SJCRH30 (cell line): ENCODE results near the gene SH3BGRL2. TPM values are rescaled to one million over a fixed set of nuclear protein-coding genes. Genes with fewer than 3 reads are reported as not detected.
"Not testable (repeated sequence)": the region's sequence is repeated elsewhere in the genome, so short reads cannot be mapped to it uniquely, and the experiment has no call there.

Experiments
- DNase-seq, 2 experiments: peaks; one replicate each; pipeline ENCODE4 v3.0.0-alpha.2; 2015 to 2020
- H3K27ac ChIP-seq: fragments of 250-450 bp; sonication (Bioruptor Pico); 2 replicates; pipeline ENCODE4 v1.5.1; 2020; ENCODE audit warnings: mild to moderate bottlenecking, moderate library complexity
- H3K27me3 ChIP-seq: fragments of 250-450 bp; sonication (Bioruptor Pico); 2 replicates; pipeline ENCODE4 v1.5.1; 2020; ENCODE audit warnings: mild to moderate bottlenecking, moderate library complexity
- H3K36me3 ChIP-seq: fragments of 250-450 bp; sonication (Bioruptor Pico); 2 replicates; pipeline ENCODE4 v1.5.1; 2020; ENCODE audit warnings: mild to moderate bottlenecking, moderate library complexity
- H3K4me1 ChIP-seq: fragments of 250-450 bp; sonication (Bioruptor Pico); 2 replicates; pipeline ENCODE4 v1.5.1; 2020; ENCODE audit warnings: mild to moderate bottlenecking, moderate library complexity
- H3K4me3 ChIP-seq: fragments of 250-450 bp; sonication (Bioruptor Pico); 2 replicates; pipeline ENCODE4 v1.5.1; 2020; ENCODE audit warnings: mild to moderate bottlenecking, moderate library complexity
- H3K9me3 ChIP-seq: fragments of 250-450 bp; sonication (Bioruptor Pico); replicated peaks from 2 replicates; pipeline ENCODE4 v1.5.1; 2020; ENCODE audit warnings: mild to moderate bottlenecking, moderate library complexity
- total RNA-seq: library from RNA; depleted of rRNA; stranded (reverse); fragments of >200 nt; shearing (Covaris generic); gene quantifications from 2 replicates; pipeline ENCODE4 v1.2.3, GENCODE V29; 2014

The SH3BGRL2 gene
- total RNA-seq, 1 experiment from 2014 or later = 9.0 TPM

- H3K9me3 ChIP-seq = no peaks in the 10 kb centered on the region
- DNase-seq = no peak
- H3K27me3 ChIP-seq = no peaks in the 10 kb centered on the region
- H3K27ac ChIP-seq = no peak overlapping the region
- H3K4me1 ChIP-seq = no peaks in the 10 kb centered on the region
- no peaks in the 10 kb centered on the region for H3K36me3 ChIP-seq
- no peak overlapping the region for H3K4me3 ChIP-seq
These were observed 81.0 kb downstream of the SH3BGRL2 start for GRCh38 chr6:79712144-79712543.

DNA sequence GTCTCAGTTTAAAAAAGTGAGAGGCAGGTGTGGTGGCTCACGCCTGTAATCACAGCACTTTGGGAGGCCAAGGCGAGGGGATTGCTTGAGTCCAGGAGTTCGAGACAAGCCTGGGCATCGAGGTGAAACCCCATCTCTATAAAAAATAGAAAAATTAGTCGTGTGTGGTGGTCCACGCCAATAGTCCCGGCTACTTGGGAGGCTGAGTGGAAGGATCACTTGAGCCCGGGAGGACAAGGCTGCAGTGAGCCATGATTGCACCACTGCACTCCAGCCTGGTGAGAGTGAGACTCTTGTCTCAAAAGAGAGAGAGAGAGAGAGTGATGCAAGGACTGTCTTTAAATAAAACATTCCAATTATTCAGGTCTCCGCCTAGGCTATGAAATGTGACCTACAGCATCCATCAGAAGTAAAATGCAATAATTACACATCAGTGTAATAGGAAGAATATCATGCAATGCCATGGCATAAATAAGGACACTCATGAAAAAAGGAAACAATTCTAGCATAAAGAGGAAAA lies 81.5 kb downstream of the SH3BGRL2 start:
- H3K27ac ChIP-seq = no peak overlapping the region
- no peaks in the 10 kb centered on the region for H3K36me3 ChIP-seq
- no peak for DNase-seq
- no peaks in the 10 kb centered on the region for H3K9me3 ChIP-seq
- H3K27me3 ChIP-seq = no peaks in the 10 kb centered on the region
- no peaks in the 10 kb centered on the region for H3K4me1 ChIP-seq
- H3K4me3 ChIP-seq = no peak overlapping the region

GRCh38 chr6:79713701-79714322 lies 82.7 kb downstream of the SH3BGRL2 start:
- H3K4me1 ChIP-seq = no peaks in the 10 kb centered on the region
- no peaks in the 10 kb centered on the region for H3K36me3 ChIP-seq
- no peaks in the 10 kb centered on the region for H3K27me3 ChIP-seq
- H3K4me3 ChIP-seq = no peak overlapping the region
- DNase-seq = peak; percentile 52 to 78
- no peak overlapping the region for H3K27ac ChIP-seq
- H3K9me3 ChIP-seq = no peaks in the 10 kb centered on the region

GRCh38 chr6:79717989-79718388 lies 86.9 kb downstream of the SH3BGRL2 start:
- DNase-seq = no peak
- H3K4me3 ChIP-seq = no peak overlapping the region
- H3K27me3 ChIP-seq = no peaks in the 10 kb centered on the region
- no peak overlapping the region for H3K27ac ChIP-seq
- H3K4me1 ChIP-seq = no peaks in the 10 kb centered on the region
- H3K9me3 ChIP-seq = no peaks in the 10 kb centered on the region
- H3K36me3 ChIP-seq = no peaks in the 10 kb centered on the region

GRCh38 chr6:79718509-79719247 lies 87.5 kb downstream of the SH3BGRL2 start:
- Histone ChIP-seq H3K4me3 (no peak overlapping the region), H3K27me3 (no peaks in the 10 kb centered on the region), H3K4me1 (no peaks in the 10 kb centered on the region), H3K27ac (no peak overlapping the region), H3K36me3 (no peaks in the 10 kb centered on the region), H3K9me3 (no peaks in the 10 kb centered on the region)
- DNase-seq = no peak

- Histone ChIP-seq H3K4me3 (no peak overlapping the region), H3K27me3 (no peaks in the 10 kb centered on the region), H3K9me3 (no peaks in the 10 kb centered on the region), H3K4me1 (no peaks in the 10 kb centered on the region), H3K36me3 (no peaks in the 10 kb centered on the region), H3K27ac (no peak overlapping the region)
- peak in 1 of 2 experiments; percentile 7 for DNase-seq
These were observed 88.3 kb downstream of the SH3BGRL2 start for GRCh38 chr6:79719248-79719960.

GRCh38 chr6:79724816-79725215 lies 93.7 kb downstream of the SH3BGRL2 start:
- no peak overlapping the region for H3K4me3 ChIP-seq
- no peak overlapping the region for H3K27ac ChIP-seq
- no peaks in the 10 kb centered on the region for H3K36me3 ChIP-seq
- H3K4me1 ChIP-seq = no peaks in the 10 kb centered on the region
- H3K9me3 ChIP-seq = no peaks in the 10 kb centered on the region
- no peak for DNase-seq
- no peaks in the 10 kb centered on the region for H3K27me3 ChIP-seq

DNA sequence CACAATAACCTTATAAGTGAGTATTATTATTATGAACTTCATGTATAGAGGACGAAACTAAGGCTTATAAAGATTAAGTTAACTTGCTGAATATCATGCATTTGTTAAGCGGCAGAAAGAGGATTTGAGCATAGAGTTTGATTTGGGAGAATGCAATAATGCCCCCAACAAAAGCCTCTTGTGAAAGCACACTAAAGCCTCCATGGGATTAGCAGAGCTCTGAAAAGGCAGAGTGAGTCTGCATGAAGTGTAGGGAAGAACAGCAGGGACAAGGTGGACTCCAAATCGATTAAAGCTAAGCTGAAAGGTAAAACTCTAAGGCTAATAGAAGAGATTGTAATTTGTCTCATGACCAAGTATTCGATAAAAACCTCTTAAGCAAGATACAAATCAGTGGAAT lies 100.3 kb downstream of the SH3BGRL2 start:
- Histone ChIP-seq H3K4me1 (no peaks in the 10 kb centered on the region), H3K4me3 (no peak overlapping the region), H3K27me3 (no peaks in the 10 kb centered on the region), H3K27ac (no peak overlapping the region), H3K9me3 (no peaks in the 10 kb centered on the region), H3K36me3 (no peaks in the 10 kb centered on the region)
- DNase-seq = no peak

GRCh38 chr6:79733388-79733787 lies 102.3 kb downstream of the SH3BGRL2 start:
- H3K27ac ChIP-seq = no peak overlapping the region
- H3K9me3 ChIP-seq = no peaks in the 10 kb centered on the region
- no peaks in the 10 kb centered on the region for H3K4me1 ChIP-seq
- H3K27me3 ChIP-seq = no peaks in the 10 kb centered on the region
- H3K4me3 ChIP-seq = no peak overlapping the region
- DNase-seq = no peak
- no peaks in the 10 kb centered on the region for H3K36me3 ChIP-seq

DNA sequence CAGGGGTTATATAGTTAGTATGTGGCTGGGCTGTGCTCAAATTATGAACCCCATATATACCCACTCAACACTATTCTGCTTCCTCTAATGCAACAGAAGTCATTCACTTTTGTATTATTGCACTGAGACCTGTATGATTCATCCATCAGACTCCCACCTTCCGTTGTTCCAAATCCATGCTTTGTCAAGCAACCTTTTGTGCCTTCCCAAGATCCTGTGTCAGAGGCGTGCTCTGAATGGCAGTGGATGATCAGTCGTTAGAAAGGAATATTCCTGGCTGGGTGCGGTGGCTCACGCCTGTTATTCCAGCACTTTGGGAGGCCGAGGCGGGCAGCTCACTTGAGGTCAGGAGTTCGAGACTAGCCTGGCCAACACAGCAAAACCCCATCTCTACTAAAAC lies 103.2 kb downstream of the SH3BGRL2 start:
- Histone ChIP-seq H3K36me3 (no peaks in the 10 kb centered on the region), H3K9me3 (no peaks in the 10 kb centered on the region), H3K27ac (no peak overlapping the region), H3K27me3 (no peaks in the 10 kb centered on the region), H3K4me1 (no peaks in the 10 kb centered on the region), H3K4me3 (no peak overlapping the region)
- DNase-seq = no peak

DNA sequence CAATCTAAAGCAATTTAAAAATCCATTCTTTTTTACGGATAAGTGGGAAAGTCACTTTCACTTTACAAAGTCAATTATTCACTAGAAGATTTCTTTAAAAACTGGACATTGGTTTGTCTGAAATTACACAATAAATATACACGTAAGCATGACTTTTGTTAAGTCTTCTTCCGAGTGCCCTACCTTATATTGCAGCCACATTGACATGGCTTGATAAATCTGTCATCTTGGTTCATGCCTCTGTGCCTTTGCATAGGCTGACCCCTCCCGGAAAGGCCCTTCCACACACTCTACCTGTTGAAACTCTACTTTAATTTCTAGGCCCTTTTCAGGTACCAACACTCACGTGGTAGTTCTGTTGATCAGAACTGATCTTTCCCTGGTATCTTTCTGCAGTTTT lies 104.1 kb downstream of the SH3BGRL2 start:
- no peak overlapping the region for H3K27ac ChIP-seq
- H3K4me3 ChIP-seq = no peak overlapping the region
- no peaks in the 10 kb centered on the region for H3K9me3 ChIP-seq
- DNase-seq = no peak
- no peaks in the 10 kb centered on the region for H3K27me3 ChIP-seq
- no peaks in the 10 kb centered on the region for H3K4me1 ChIP-seq
- no peaks in the 10 kb centered on the region for H3K36me3 ChIP-seq

DNA sequence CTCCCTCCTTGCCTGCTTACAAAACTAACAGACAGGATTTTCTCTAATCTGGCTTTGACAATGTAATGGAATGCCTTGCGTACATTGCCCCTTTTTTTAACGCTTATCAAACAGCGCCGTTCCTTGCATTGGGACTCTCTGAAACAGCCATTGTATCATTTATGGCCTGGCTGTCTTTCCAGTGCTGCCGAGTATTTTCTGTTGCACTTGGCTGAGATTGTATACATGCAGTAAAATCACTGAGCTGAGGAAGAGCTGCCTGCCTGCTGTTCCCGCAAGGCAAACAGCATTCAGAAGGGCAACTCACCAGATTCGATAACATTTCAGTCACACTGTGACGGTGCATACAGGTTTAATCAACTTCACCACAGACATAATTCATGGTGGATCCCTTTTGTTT lies 106.0 kb downstream of the SH3BGRL2 start:
- Histone ChIP-seq H3K9me3 (no peaks in the 10 kb centered on the region), H3K27ac (no peak overlapping the region), H3K36me3 (no peaks in the 10 kb centered on the region), H3K4me3 (no peak overlapping the region), H3K27me3 (no peaks in the 10 kb centered on the region), H3K4me1 (no peaks in the 10 kb centered on the region)
- no peak for DNase-seq

GRCh38 chr6:79742030-79742429 lies 110.9 kb downstream of the SH3BGRL2 start:
- Histone ChIP-seq H3K27ac (no peak overlapping the region), H3K4me1 (no peaks in the 10 kb centered on the region), H3K36me3 (no peaks in the 10 kb centered on the region), H3K4me3 (no peak overlapping the region), H3K27me3 (no peaks in the 10 kb centered on the region), H3K9me3 (no peaks in the 10 kb centered on the region)
- no peak for DNase-seq

GRCh38 chr6:79745282-79745681 lies 114.2 kb downstream of the SH3BGRL2 start:
- H3K36me3 ChIP-seq, DNase-seq, H3K27ac ChIP-seq, H3K4me1 ChIP-seq, H3K9me3 ChIP-seq, H3K4me3 ChIP-seq, H3K27me3 ChIP-seq: not testable (repeated sequence)

- not testable (repeated sequence) for DNase-seq, H3K9me3 ChIP-seq, H3K4me1 ChIP-seq, H3K36me3 ChIP-seq, H3K27me3 ChIP-seq, H3K27ac ChIP-seq, H3K4me3 ChIP-seq
These were observed 115.2 kb downstream of the SH3BGRL2 start for GRCh38 chr6:79746325-79746724.
